Chondrocyte (in vitro differentiated cells): ENCODE data around the gene CSNK1A1. TPM values are rescaled to one million over a fixed set of nuclear protein-coding genes. Genes with fewer than 3 reads are reported as not detected.

Experiments
- DNase-seq: peaks from one replicate; pipeline ENCODE4 v3.0.0; 2021; ENCODE audit warnings: mixed read lengths, low spot score
- H3K27ac Mint-ChIP-seq: one replicate; pipeline ENCODE4 v1.8.0; 2021; ENCODE audit warnings: mild to moderate bottlenecking, moderate library complexity, mixed read lengths; ENCODE audit not compliant: unreplicated experiment
- H3K27me3 Mint-ChIP-seq: 2 replicates; pipeline ENCODE4 v1.8.0; 2021; ENCODE audit warnings: low read depth, mixed read lengths
- H3K36me3 Mint-ChIP-seq: 2 replicates; pipeline ENCODE4 v1.8.0; 2021; ENCODE audit warnings: low read depth, mixed read lengths
- H3K4me1 Mint-ChIP-seq: 2 replicates; pipeline ENCODE4 v1.8.0; 2021; ENCODE audit warnings: low read depth, mild to moderate bottlenecking, mixed read lengths
- H3K4me3 Mint-ChIP-seq: one replicate; pipeline ENCODE4 v1.8.0; 2021; ENCODE audit warnings: mild to moderate bottlenecking, moderate library complexity, mixed read lengths; ENCODE audit not compliant: unreplicated experiment
- H3K9me3 Mint-ChIP-seq: 2 replicates; pipeline ENCODE4 v1.8.0; 2021; ENCODE audit warnings: low read depth, mixed read lengths
- CTCF ChIP-seq: fragments of 200-600 bp; sonication (generic); IDR thresholded peaks from 2 replicates; pipeline ENCODE4 v1.5.0; 2021; ENCODE audit warnings: antibody characterized with exemption, mild to moderate bottlenecking, moderate library complexity
- total RNA-seq: library from RNA; stranded (reverse); gene quantifications from 3 replicates; pipeline ENCODE4 v1.2.1, GENCODE V29; 2021

Gene CSNK1A1
- total RNA-seq, 1 donor from 2014 or later, result 214 TPM

GRCh38 chr5:149581931-149582768, 30.9 kb upstream of the CSNK1A1 start:
- Mint-ChIP-seq H3K4me3 (peak overlapping the region; percentile 75), H3K27ac (peak overlapping the region; percentile 72), H3K9me3 (no peaks in the 10 kb centered on the region), H3K4me1 (peaks cover 61% of the 10 kb centered on the region), H3K36me3 (no peaks in the 10 kb centered on the region), H3K27me3 (no peaks in the 10 kb centered on the region)
- no peak for DNase-seq
- no peak for TF ChIP-seq CTCF

GRCh38 chr5:149581192-149581861, 30.1 kb upstream of the CSNK1A1 start, which contains the start of gene ARHGEF37:
ARHGEF37 (plus strand) TSS chr5:149581498; CDS start chr5:149597770, 16,272 bp downstream.
- H3K4me3 Mint-ChIP-seq, result peak within 1 kb of the TSS; percentile 75
- H3K4me1 Mint-ChIP-seq, result peaks cover 53% of the 10 kb centered on the region
- H3K9me3 Mint-ChIP-seq, result no peaks in the 10 kb centered on the region
- peak; percentile 27 for TF ChIP-seq CTCF
- peak; percentile 95 for DNase-seq
- H3K27ac Mint-ChIP-seq, result peak within 1 kb of the TSS; percentile 81
- no peaks in the 10 kb centered on the region for H3K36me3 Mint-ChIP-seq
- H3K27me3 Mint-ChIP-seq, result no peaks in the 10 kb centered on the region

GRCh38 chr5:149580808-149581191, 29.6 kb upstream of the CSNK1A1 start:
- no peak for TF ChIP-seq CTCF
- Mint-ChIP-seq H3K36me3 (no peaks in the 10 kb centered on the region), H3K4me3 (peak overlapping the region; percentile 75), H3K27ac (peak overlapping the region; percentile 81), H3K4me1 (peaks cover 51% of the 10 kb centered on the region), H3K27me3 (no peaks in the 10 kb centered on the region), H3K9me3 (no peaks in the 10 kb centered on the region)
- no peak for DNase-seq

- no peak for DNase-seq
- H3K27ac Mint-ChIP-seq, result peak overlapping the region; percentile 3
- no peaks in the 10 kb centered on the region for H3K36me3 Mint-ChIP-seq
- H3K9me3 Mint-ChIP-seq, result no peaks in the 10 kb centered on the region
- H3K4me1 Mint-ChIP-seq, result peaks cover 46% of the 10 kb centered on the region
- no peak for TF ChIP-seq CTCF
- no peak overlapping the region for H3K4me3 Mint-ChIP-seq
- no peaks in the 10 kb centered on the region for H3K27me3 Mint-ChIP-seq
These were observed 27.7 kb upstream of the CSNK1A1 start for GRCh38 chr5:149578896-149579295.

GRCh38 chr5:149576021-149576420, 24.8 kb upstream of the CSNK1A1 start:
- H3K27me3 Mint-ChIP-seq, result no peaks in the 10 kb centered on the region

More at GRCh38 chr5:149576021-149576420, 24.8 kb upstream of the CSNK1A1 start:
- no peak overlapping the region for H3K27ac Mint-ChIP-seq
- peaks cover 26% of the 10 kb centered on the region for H3K4me1 Mint-ChIP-seq
- no peaks in the 10 kb centered on the region for H3K36me3 Mint-ChIP-seq
- H3K4me3 Mint-ChIP-seq, result no peak overlapping the region
- DNase-seq, result no peak
- H3K9me3 Mint-ChIP-seq, result no peaks in the 10 kb centered on the region
- TF ChIP-seq CTCF, result no peak
